K562 (cell line): Measurements from ENCODE around the gene CHD5. TPM values are rescaled to one million over a fixed set of nuclear protein-coding genes. Genes with fewer than 3 reads are reported as not detected.
A peak's percentile ranks its signal among the peaks of the same experiment; 100 is the strongest.

ENCODE experiments used
- ATAC-seq: fragments of 200-7000 bp; cut with Tn5 transposase; 3 replicates; pipeline ENCODE4 v1.9.1; 2020; ENCODE audit warnings: moderate library complexity
- BruUV-seq: library from RNA; stranded (reverse); fragments of 400-500 nt; replicated peaks from 2 replicates; lab custom pipeline; 2021; lab: Mats Ljungman, UMichigan
- CTCF ChIA-PET: fragments of 300-600 bp; formaldehyde crosslinking; extraction: SDS; loops from one replicate; lab custom pipeline; 2021; ENCODE audit warnings: low intra/inter-chr PET ratio; lab: Yijun Ruan, JAX
- POLR2A ChIA-PET: fragments of 300-600, 350-650 bp; sonication (Branson Sonifier 250); formaldehyde crosslinking; extraction: SDS; loops from one replicate; lab custom pipeline; 2021; ENCODE audit warnings: antibody characterized with exemption, inconsistent platforms; lab: Yijun Ruan, JAX
- DNase-seq, 4 experiments: peaks; one replicate each; pipeline versions ENCODE4 v3.0.0 to v3.0.0-alpha.2; 2011 to 2018; ENCODE audit warnings: low spot score in 3 of 4, mixed read lengths in 3 of 4; ENCODE audit errors: extremely low read depth in 1 of 4
- FAIRE-seq: peaks from 2 replicates; lab custom pipeline; 2011; peaks lifted over from hg19 to GRCh38; lab: Jason Lieb, UNC
- H2AFZ ChIP-seq: 2 replicates; pipeline ENCODE4 v1.6.0; 2011; ENCODE audit warnings: low read depth, low read length, control low read depth, inconsistent platforms
- H3K27ac ChIP-seq: fragments of 200-600 bp; 3 replicates; pipeline ENCODE4 v1.8.0; 2011; ENCODE audit warnings: low read depth, mild to moderate bottlenecking, control low read depth, inconsistent platforms, low read length, moderate library complexity, mixed read lengths; ENCODE audit errors: extremely low read depth
- H3K27me3 ChIP-seq, 2 experiments: fragments of 300-600 bp in 1 of 2; 2 replicates in 1 of 2; 3 replicates in 1 of 2; pipeline versions ENCODE4 v1.6.0 to v1.8.0; 2011; ENCODE audit warnings: inconsistent platforms in 2 of 2, low read length in 2 of 2, mild to moderate bottlenecking in 1 of 2, mixed read lengths in 1 of 2, moderate library complexity in 1 of 2; ENCODE audit not compliant: control insufficient read depth in 2 of 2, insufficient read depth in 2 of 2
- H3K36me3 ChIP-seq: fragments of 300-600 bp; 3 replicates; pipeline ENCODE4 v1.8.0; 2011; ENCODE audit warnings: mild to moderate bottlenecking, low read length, inconsistent platforms; ENCODE audit not compliant: control insufficient read depth, insufficient read depth
- H3K4me1 ChIP-seq, 2 experiments: fragments of 200-600 bp in 1 of 2; replicated peaks in 1 of 2; 2 replicates in 1 of 2; 3 replicates in 1 of 2; pipeline versions ENCODE4 v1.5.1 to v1.8.0; 2011; ENCODE audit warnings: inconsistent platforms in 2 of 2, low read length in 2 of 2, mild to moderate bottlenecking in 1 of 2, mixed read lengths in 1 of 2, moderate library complexity in 1 of 2; ENCODE audit not compliant: control insufficient read depth in 2 of 2, insufficient read depth in 2 of 2
- H3K4me2 ChIP-seq: 2 replicates; pipeline ENCODE4 v1.6.1; 2011; ENCODE audit warnings: low read length, control low read depth, inconsistent platforms, mixed read lengths; ENCODE audit not compliant: insufficient read depth
- H3K4me3 ChIP-seq: fragments of 200-600 bp; sonication (generic), shearing (Covaris generic); 2 replicates; pipeline ENCODE4 v1.5.1; 2016; ENCODE audit warnings: control low read depth, inconsistent platforms
- H3K79me2 ChIP-seq: fragments of 200-600 bp; 3 replicates; pipeline ENCODE4 v1.8.0; 2011; ENCODE audit warnings: low read length, inconsistent platforms; ENCODE audit not compliant: control insufficient read depth, insufficient read depth
- H3K9ac ChIP-seq, 2 experiments: 2 replicates each; pipeline versions ENCODE4 v1.6.0 to v1.6.1; 2011; ENCODE audit warnings: low read depth in 2 of 2, low read length in 2 of 2, control low read depth in 1 of 2, inconsistent platforms in 1 of 2, mild to moderate bottlenecking in 1 of 2, mixed read lengths in 1 of 2; ENCODE audit not compliant: insufficient read depth in 1 of 2
- H3K9me1 ChIP-seq: one replicate; pipeline ENCODE4 v1.6.0; 2011; ENCODE audit warnings: inconsistent platforms, mild to moderate bottlenecking, low read length, moderate library complexity; ENCODE audit not compliant: control insufficient read depth, insufficient read depth
- H3K9me3 ChIP-seq: replicated peaks from 2 replicates; pipeline ENCODE4 v1.5.1; 2011; ENCODE audit warnings: low read depth, low read length, inconsistent platforms; ENCODE audit not compliant: control insufficient read depth, insufficient read depth
- H4K20me1 ChIP-seq: replicated peaks from 2 replicates; pipeline ENCODE4 v1.6.1; 2011; ENCODE audit warnings: low read length, inconsistent platforms, mixed read lengths; ENCODE audit not compliant: control insufficient read depth, insufficient read depth
- CEBPB ChIP-seq: fragments of 450-650 bp; IDR thresholded peaks from 2 replicates; pipeline ENCODE4 v1.6.1; 2016; ENCODE audit warnings: missing genetic modification characterization, missing compliant biosample characterization
- CEBPG ChIP-seq, 3 experiments: fragments of 200-800 bp in 1 of 3; sonication (Bioruptor generic) in 1 of 3; sonication (generic) in 1 of 3; formaldehyde crosslinking in 1 of 3; IDR thresholded peaks in 2 of 3; conservative IDR thresholded peaks in 1 of 3; 2 replicates each; pipeline versions ENCODE4 v1.6.1 to v1.8.0; 2016 to 2022; ENCODE audit warnings: missing compliant biosample characterization in 2 of 3, missing genetic modification characterization in 2 of 3, mild to moderate bottlenecking in 1 of 3, missing genetic modification reagents in 1 of 3
- EGR1 ChIP-seq: fragments of 450-650 bp; conservative IDR thresholded peaks from 2 replicates; pipeline ENCODE4 v1.6.1; 2017; ENCODE audit warnings: mild to moderate bottlenecking
- HMGN3 ChIP-seq: IDR thresholded peaks from 2 replicates; pipeline ENCODE4 v1.6.1; 2011; ENCODE audit warnings: borderline replicate concordance, low read depth, mild to moderate bottlenecking, mixed read lengths, low read length; ENCODE audit not compliant: insufficient read length; ENCODE audit errors: extremely low read depth
- SAFB ChIP-seq: fragments of 200-400 bp; formaldehyde crosslinking; IDR thresholded peaks from 2 replicates; pipeline ENCODE4 v1.6.1; 2017; ENCODE audit warnings: low read depth, low read length, borderline replicate concordance
- TRIM24 ChIP-seq, 2 experiments: fragments of 450-650 bp; IDR thresholded peaks; 2 replicates each; pipeline ENCODE4 v1.6.1; 2016
- WGBS: fragments of 100-300 bp; shearing (Covaris generic); methylation state at CpG from one replicate; pipeline ENCODE4 v1.1.6; 2016; ENCODE audit warnings: low coverage, mixed read lengths; ENCODE audit not compliant: insufficient coverage; ENCODE audit errors: missing lambda C conversion rate; 5-methylcytosine and 5-hydroxymethylcytosine counted together
- in situ Hi-C: fragments of 300-500 bp; cut with MboI; formaldehyde crosslinking; loops from 4 replicates; pipeline ENCODE4 v1.15.0; 2018; ENCODE audit warnings: inconsistent platforms, mixed read lengths
- intact Hi-C: fragments of 100-400 bp; cut with micrococcal nuclease; formaldehyde crosslinking; loops from 2 replicates; pipeline ENCODE4 v1.14.2; 2022
- polyA plus RNA-seq, 8 experiments: library from polyadenylated mRNA; depleted of rRNA in 4 of 8; stranded (reverse) in 5 of 8; unstranded in 3 of 8; fragments of >200 nt; fragmentation: Nextera tagmentation in 2 of 8; fragmentation: Illumina TruSeq in 1 of 8; extraction: Ambion mirVana in 2 of 8; extraction: Trizol in 1 of 8; gene quantifications; 2 replicates each; pipeline versions ENCODE4 v1.2.1 to v1.2.3, GENCODE V29; 2011 to 2014; ENCODE audit warnings: inconsistent platforms in 1 of 8, missing spikeins in 1 of 8
- total RNA-seq, 7 experiments: library from RNA; depleted of rRNA in 6 of 7; stranded (reverse); fragments of >200 nt in 6 of 7; fragmentation: Illumina TruSeq in 2 of 7; extraction: Trizol in 2 of 7; gene quantifications; 2 replicates each; pipeline versions ENCODE4 v1.2.1 to v1.2.3, GENCODE V29; 2011 to 2021; ENCODE audit warnings: low replicate concordance in 1 of 7
- TF ChIP-seq, protein P1 (sequence below): sonication (generic); formaldehyde crosslinking; IDR thresholded peaks from 2 replicates; pipeline ENCODE4 v1.9.0; 2022; ENCODE audit warnings: mild to moderate bottlenecking, missing genetic modification reagents

Gene CHD5
- total and polyA plus RNA-seq, 9 of the 15 experiments (the other 6 are each of a cell fraction or from before 2014, with no cell fraction given), result 0.03 to 0.52 (median 0.11) TPM; not detected in 2

DNA sequence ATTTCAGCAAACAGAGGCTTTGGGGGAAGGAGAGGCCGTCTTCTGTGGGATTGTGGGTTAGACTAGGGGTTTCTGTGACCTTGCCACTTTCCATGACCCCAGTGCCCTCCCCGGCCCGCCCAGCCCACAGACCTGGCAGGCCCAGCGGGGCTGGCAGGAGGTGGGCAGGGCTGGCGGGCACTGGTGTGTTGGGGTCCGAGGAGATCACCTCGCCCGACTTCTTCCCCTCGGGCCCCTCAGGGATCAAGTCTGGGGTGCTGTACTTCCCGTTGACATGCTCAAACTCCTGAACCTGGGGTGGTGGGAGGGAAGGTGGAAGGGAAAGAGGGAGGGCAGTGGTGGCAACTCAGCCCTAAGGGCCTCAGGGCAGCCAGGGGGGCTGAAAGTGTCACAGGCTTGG is 56.3 kb downstream of the CHD5 start:
- no peak for DNase-seq
- Histone ChIP-seq H3K9me1 (peaks cover 3% of the 10 kb centered on the region), H3K79me2 (no peaks in the 10 kb centered on the region), H4K20me1 (peaks cover 5% of the 10 kb centered on the region; the same call in 1 of the 2 replicates), H3K9ac (no peak overlapping the region), H3K9me3 (no peaks in the 10 kb centered on the region), H3K27ac (no peak overlapping the region), H3K4me3 (no peak overlapping the region), H3K4me1 (peaks cover 0 to 49% of the 10 kb centered on the region in 2 experiments; a peak in 3 of 5 replicates), H3K36me3 (no peaks in the 10 kb centered on the region), H2AFZ (no peak overlapping the region), H3K27me3 (peaks cover 22 to 51% of the 10 kb centered on the region in 2 experiments), H3K4me2 (no peak overlapping the region)
- no peak for ATAC-seq
- in situ Hi-C loops (no loop called here), intact Hi-C loops (no loop called here)
- ChIA-PET POLR2A (interaction anchor here (0.5 kb wide), 1 partner anchor 392 kb away, joined by 3 read pairs; no protein-coding TSS in a partner anchor), CTCF (no interaction called here)
- 18% methylated on average over 10 of the region's 10 CpGs for WGBS
- no TSS peak for BruUV-seq
- TF ChIP-seq, protein P1, sequence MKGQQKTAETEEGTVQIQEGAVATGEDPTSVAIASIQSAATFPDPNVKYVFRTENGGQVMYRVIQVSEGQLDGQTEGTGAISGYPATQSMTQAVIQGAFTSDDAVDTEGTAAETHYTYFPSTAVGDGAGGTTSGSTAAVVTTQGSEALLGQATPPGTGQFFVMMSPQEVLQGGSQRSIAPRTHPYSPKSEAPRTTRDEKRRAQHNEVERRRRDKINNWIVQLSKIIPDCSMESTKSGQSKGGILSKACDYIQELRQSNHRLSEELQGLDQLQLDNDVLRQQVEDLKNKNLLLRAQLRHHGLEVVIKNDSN (CRISPR knock-in tag), result no peak
- FAIRE-seq, result no peak

DNA sequence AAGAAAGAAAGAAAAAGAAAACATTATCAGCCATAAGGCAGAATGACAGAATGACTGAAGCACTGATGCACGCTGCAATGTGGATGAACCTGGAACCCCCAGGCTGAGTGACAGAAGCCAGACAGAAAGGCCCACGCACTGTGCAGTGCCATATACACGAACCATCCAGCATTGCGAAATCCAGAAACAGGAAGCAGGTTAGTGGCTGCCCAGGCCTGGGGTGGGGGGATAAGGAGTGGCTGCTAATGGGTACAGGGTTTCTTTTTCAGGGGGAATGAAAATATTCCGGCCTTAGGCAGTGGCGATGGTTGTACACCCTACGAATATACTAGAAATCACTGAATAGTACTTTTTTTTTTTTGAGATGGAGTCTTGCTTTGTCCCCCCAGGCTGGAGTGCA is 57.0 kb downstream of the CHD5 start:
- peaks cover 0 to 41% of the 10 kb centered on the region in 2 experiments; a peak in 3 of 5 replicates for H3K4me1 ChIP-seq
- ATAC-seq (no peak), FAIRE-seq (no peak), DNase-seq (no peak)
- H3K27ac ChIP-seq, result no peak overlapping the region
- intact Hi-C loops, result no loop called here
- no TSS peak for BruUV-seq
- H2AFZ ChIP-seq, result no peak overlapping the region
- H3K9me3 ChIP-seq, result no peaks in the 10 kb centered on the region
- H4K20me1 ChIP-seq, result peaks cover 2% of the 10 kb centered on the region; the same call in 1 of the 2 replicates
- no peaks in the 10 kb centered on the region for H3K36me3 ChIP-seq
- no peak overlapping the region for H3K4me2 ChIP-seq
- H3K27me3 ChIP-seq, result peaks cover 17 to 43% of the 10 kb centered on the region in 2 experiments; a peak in 4 of 5 replicates
- CTCF ChIA-PET, result no interaction called here
- POLR2A ChIA-PET, result no interaction called here
- H3K9me1 ChIP-seq, result peaks cover 2% of the 10 kb centered on the region
- in situ Hi-C loops, result no loop called here
- H3K4me3 ChIP-seq, result no peak overlapping the region
- H3K9ac ChIP-seq, result no peak overlapping the region
- WGBS, result 9% methylated on average over 7 of the region's 7 CpGs
- H3K79me2 ChIP-seq, result no peaks in the 10 kb centered on the region
- no peak for TF ChIP-seq SAFB
- TF ChIP-seq EGR1, result 0 out of 2 replicates have a peak, but pooled peaks have one; percentile 11
- no peak for TF ChIP-seq HMGN3
- TF ChIP-seq CEBPG (CRISPR knock-in tag; IDR thresholded peaks at IDR 0.05), result peak; percentile 72
- peak; percentile 81 to 89 for TF ChIP-seq CEBPG (tag; conservative IDR thresholded peaks at IDR 0.05 in 1 of 2, IDR thresholded peaks at IDR 0.05 in 1 of 2)
- peak; percentile 14 to 24; a peak in 1 of 4 replicates for TF ChIP-seq TRIM24 (IDR thresholded peaks at IDR 0.05)
- TF ChIP-seq CEBPB, result peak; percentile 96
